SK-N-SH (cell line): ENCODE data around the gene EIF5. TPM values are rescaled to one million over a fixed set of nuclear protein-coding genes. Genes with fewer than 3 reads are reported as not detected.

Source experiments
- CTCF ChIA-PET: fragments of 300-600, 350-600 bp; formaldehyde crosslinking; extraction: SDS; loops from one replicate; lab custom pipeline; 2021; lab: Yijun Ruan, JAX
- POLR2A ChIA-PET: fragments of 350-600 bp; sonication (Branson Sonifier 250); formaldehyde crosslinking; extraction: SDS; loops from one replicate; lab custom pipeline; 2020; ENCODE audit warnings: antibody characterized with exemption, inconsistent platforms; lab: Yijun Ruan, JAX
- DNase-seq: peaks from one replicate; pipeline ENCODE4 v3.0.0; 2012
- H2AFZ ChIP-seq: fragments of 200-600 bp; sonication (generic); 2 replicates; pipeline ENCODE4 v1.8.1; 2016; ENCODE audit warnings: antibody characterized with exemption, mild to moderate bottlenecking, low read depth
- H3F3A ChIP-seq: fragments of 200-600 bp; sonication (generic); replicated peaks from 2 replicates; pipeline ENCODE3; 2016; ENCODE audit warnings: antibody characterized with exemption, mild to moderate bottlenecking; ENCODE audit not compliant: insufficient read depth
- H3K27ac ChIP-seq, 2 experiments: fragments of 200-500 bp in 1 of 2; fragments of 200-600 bp in 1 of 2; sonication (Bioruptor generic) in 1 of 2; sonication (generic), shearing (Covaris generic) in 1 of 2; 2 replicates each; pipeline versions ENCODE4 v1.5.1 to v1.6.1; 2014 to 2016; ENCODE audit warnings: low read depth in 2 of 2, inconsistent platforms in 1 of 2, low read length in 1 of 2, mild to moderate bottlenecking in 1 of 2, mixed read lengths in 1 of 2
- H3K27me3 ChIP-seq: fragments of 200-600 bp; sonication (generic), shearing (Covaris generic); 2 replicates; pipeline ENCODE4 v1.6.1; 2016; ENCODE audit warnings: mixed run types; ENCODE audit not compliant: insufficient read depth
- H3K36me3 ChIP-seq, 2 experiments: fragments of 200-500 bp in 1 of 2; fragments of 200-600 bp in 1 of 2; sonication (Bioruptor generic) in 1 of 2; sonication (generic) in 1 of 2; replicated peaks in 1 of 2; 2 replicates each; pipeline versions ENCODE3 to v1.5.1; 2014 to 2016; ENCODE audit warnings: low read length in 1 of 2, mild to moderate bottlenecking in 1 of 2; ENCODE audit not compliant: insufficient read depth in 2 of 2, control insufficient read depth in 1 of 2
- H3K4me1 ChIP-seq, 2 experiments: fragments of 200-500 bp in 1 of 2; fragments of 200-600 bp in 1 of 2; sonication (Bioruptor generic) in 1 of 2; sonication (generic), shearing (Covaris generic) in 1 of 2; 2 replicates each; pipeline versions ENCODE4 v1.5.1 to v1.6.1; 2014 to 2016; ENCODE audit warnings: low read depth in 1 of 2, low read length in 1 of 2, mixed run types in 1 of 2; ENCODE audit not compliant: insufficient read depth in 2 of 2, control insufficient read depth in 1 of 2
- H3K4me2 ChIP-seq: fragments of 200-600 bp; sonication (generic), shearing (Covaris generic); 2 replicates; pipeline ENCODE4 v1.6.1; 2017; ENCODE audit warnings: mixed run types
- H3K4me3 ChIP-seq, 2 experiments: fragments of 200-500 bp in 1 of 2; fragments of 200-600 bp in 1 of 2; sonication (Bioruptor generic) in 1 of 2; sonication (generic), shearing (Covaris generic) in 1 of 2; 2 replicates each; pipeline versions ENCODE4 v1.5.1 to v1.8.1; 2014 to 2016; ENCODE audit warnings: low read depth in 2 of 2, inconsistent platforms in 1 of 2, low read length in 1 of 2, mild to moderate bottlenecking in 1 of 2, mixed read lengths in 1 of 2, moderate library complexity in 1 of 2
- H3K79me2 ChIP-seq: fragments of 200-600 bp; sonication (generic); 2 replicates; pipeline ENCODE4 v1.8.1; 2017; ENCODE audit warnings: mild to moderate bottlenecking; ENCODE audit not compliant: insufficient read depth
- H3K9ac ChIP-seq: fragments of 200-600 bp; sonication (generic); 2 replicates; pipeline ENCODE4 v1.6.1; 2017; ENCODE audit warnings: mixed run types
- H3K9me2 ChIP-seq: fragments of 200-600 bp; sonication (generic); 2 replicates; pipeline ENCODE4 v1.6.1; 2017; ENCODE audit warnings: mixed run types
- H3K9me3 ChIP-seq: fragments of 200-600 bp; sonication (generic); 2 replicates; pipeline ENCODE4 v1.6.1; 2017; ENCODE audit warnings: mixed run types, mild to moderate bottlenecking, moderate library complexity
- H4K20me1 ChIP-seq: fragments of 200-600 bp; sonication (generic); 2 replicates; pipeline ENCODE4 v1.6.1; 2017; ENCODE audit warnings: mild to moderate bottlenecking, mixed run types; ENCODE audit not compliant: insufficient read depth
- EP300 ChIP-seq, 2 experiments: IDR thresholded peaks; 2 replicates each; pipeline versions ENCODE4 v1.4.0 to v1.6.1; 2012; ENCODE audit warnings: borderline replicate concordance in 1 of 2, low read depth in 1 of 2, low read length in 1 of 2
- GABPA ChIP-seq: IDR thresholded peaks from 2 replicates; pipeline ENCODE4 v1.4.0; 2012; ENCODE audit warnings: low read depth, mild to moderate bottlenecking
- JUND ChIP-seq: IDR thresholded peaks from 2 replicates; pipeline ENCODE4 v1.4.0; 2012
- MEF2A ChIP-seq: IDR thresholded peaks from 2 replicates; pipeline ENCODE4 v1.4.0; 2012; ENCODE audit warnings: low read depth, borderline replicate concordance
- NRF1 ChIP-seq: IDR thresholded peaks from 2 replicates; pipeline ENCODE4 v1.6.1; 2012; ENCODE audit warnings: low read depth, mild to moderate bottlenecking, low read length
- RAD21 ChIP-seq: IDR thresholded peaks from 2 replicates; pipeline ENCODE4 v1.6.1; 2012; ENCODE audit warnings: mild to moderate bottlenecking, low read length
- RCOR1 ChIP-seq: fragments of 150-350 bp; IDR thresholded peaks from 2 replicates; pipeline ENCODE4 v1.6.1; 2017; ENCODE audit warnings: antibody characterized with exemption, low read length
- TAF1 ChIP-seq: IDR thresholded peaks from 2 replicates; pipeline ENCODE4 v1.6.1; 2012; ENCODE audit warnings: low read depth, mild to moderate bottlenecking, low read length, moderate library complexity, borderline replicate concordance
- TEAD4 ChIP-seq: IDR thresholded peaks from 2 replicates; pipeline ENCODE4 v1.4.0; 2012; ENCODE audit warnings: mild to moderate bottlenecking, borderline replicate concordance; ENCODE audit not compliant: insufficient read depth
- YY1 ChIP-seq: IDR thresholded peaks from 2 replicates; pipeline ENCODE4 v1.4.0; 2012; ENCODE audit warnings: low read depth, mild to moderate bottlenecking
- ZBTB33 ChIP-seq: IDR thresholded peaks from 2 replicates; pipeline ENCODE4 v1.4.0; 2012; ENCODE audit warnings: low read depth, borderline replicate concordance
- WGBS: methylation state at CpG from one replicate; pipeline ENCODE4 v1.1.6; 2017; ENCODE audit warnings: low lambda C conversion rate; 5-methylcytosine and 5-hydroxymethylcytosine counted together
- polyA plus RNA-seq, 3 experiments: library from polyadenylated mRNA; depleted of rRNA; stranded (reverse); fragments of >200 nt; gene quantifications; 2 replicates each; pipeline ENCODE4 v1.2.3, GENCODE V29; 2012
- TF ChIP-seq, protein P1 (sequence below): IDR thresholded peaks from 2 replicates; pipeline ENCODE4 v1.4.0; 2012; ENCODE audit warnings: low read depth
- TF ChIP-seq, protein P2 (sequence below): fragments of 150-350 bp; IDR thresholded peaks from 2 replicates; pipeline ENCODE4 v1.6.1; 2016; ENCODE audit warnings: mild to moderate bottlenecking, low read depth, low read length
- TF ChIP-seq, protein P3 (sequence below): IDR thresholded peaks from 2 replicates; pipeline ENCODE4; 2012

EIF5 gene
- polyA plus RNA-seq, 1 of the 3 experiments (the other 2 are of a cell fraction) = 127 TPM

GRCh38 chr14:103286460-103286859 lies 47.6 kb upstream of the EIF5 start:
- H3K9me3 ChIP-seq = no peaks in the 10 kb centered on the region
- H3F3A ChIP-seq = no peaks in the 10 kb centered on the region
- H3K27ac ChIP-seq = no peak overlapping the region
- H3K79me2 ChIP-seq = no peaks in the 10 kb centered on the region
- no peak overlapping the region for H2AFZ ChIP-seq
- TF ChIP-seq YY1 (no peak), JUND (no peak), TAF1 (no peak), RCOR1 (no peak), NRF1 (no peak), RAD21 (no peak), TEAD4 (no peak), GABPA (no peak), ZBTB33 (no peak), EP300 (IDR thresholded peaks at IDR 0.05; ENCODE audit: borderline replicate concordance in 1 of 2, low read depth in 1 of 2, low read length in 1 of 2) (no peak), MEF2A (no peak)
- TF ChIP-seq, protein P1, sequence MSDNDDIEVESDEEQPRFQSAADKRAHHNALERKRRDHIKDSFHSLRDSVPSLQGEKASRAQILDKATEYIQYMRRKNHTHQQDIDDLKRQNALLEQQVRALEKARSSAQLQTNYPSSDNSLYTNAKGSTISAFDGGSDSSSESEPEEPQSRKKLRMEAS = no peak
- TF ChIP-seq, protein P2, sequence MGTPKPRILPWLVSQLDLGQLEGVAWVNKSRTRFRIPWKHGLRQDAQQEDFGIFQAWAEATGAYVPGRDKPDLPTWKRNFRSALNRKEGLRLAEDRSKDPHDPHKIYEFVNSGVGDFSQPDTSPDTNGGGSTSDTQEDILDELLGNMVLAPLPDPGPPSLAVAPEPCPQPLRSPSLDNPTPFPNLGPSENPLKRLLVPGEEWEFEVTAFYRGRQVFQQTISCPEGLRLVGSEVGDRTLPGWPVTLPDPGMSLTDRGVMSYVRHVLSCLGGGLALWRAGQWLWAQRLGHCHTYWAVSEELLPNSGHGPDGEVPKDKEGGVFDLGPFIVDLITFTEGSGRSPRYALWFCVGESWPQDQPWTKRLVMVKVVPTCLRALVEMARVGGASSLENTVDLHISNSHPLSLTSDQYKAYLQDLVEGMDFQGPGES = no peak
- TF ChIP-seq, protein P3, sequence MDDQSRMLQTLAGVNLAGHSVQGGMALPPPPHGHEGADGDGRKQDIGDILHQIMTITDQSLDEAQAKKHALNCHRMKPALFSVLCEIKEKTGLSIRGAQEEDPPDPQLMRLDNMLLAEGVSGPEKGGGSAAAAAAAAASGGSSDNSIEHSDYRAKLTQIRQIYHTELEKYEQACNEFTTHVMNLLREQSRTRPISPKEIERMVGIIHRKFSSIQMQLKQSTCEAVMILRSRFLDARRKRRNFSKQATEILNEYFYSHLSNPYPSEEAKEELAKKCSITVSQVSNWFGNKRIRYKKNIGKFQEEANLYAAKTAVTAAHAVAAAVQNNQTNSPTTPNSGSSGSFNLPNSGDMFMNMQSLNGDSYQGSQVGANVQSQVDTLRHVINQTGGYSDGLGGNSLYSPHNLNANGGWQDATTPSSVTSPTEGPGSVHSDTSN = no peak
- ChIA-PET CTCF (interaction anchor here (0.7 to 10.7 kb wide), 2 partner anchors 183 to 210 kb away, joined by 4 to 250 read pairs; no protein-coding TSS in a partner anchor), POLR2A (no interaction called here)
- 92% methylated on average over 1 of the region's 2 CpGs for WGBS
- H3K27me3 ChIP-seq = peaks cover 14% of the 10 kb centered on the region; the same call in 1 of the 2 replicates
- H3K9ac ChIP-seq = no peak overlapping the region
- DNase-seq = no peak
- H3K36me3 ChIP-seq = no peaks in the 10 kb centered on the region
- no peak overlapping the region for H3K4me2 ChIP-seq
- no peaks in the 10 kb centered on the region for H4K20me1 ChIP-seq
- no peaks in the 10 kb centered on the region for H3K9me2 ChIP-seq
- H3K4me3 ChIP-seq = no peak overlapping the region
- peaks cover 0 to 3% of the 10 kb centered on the region in 2 experiments; a peak in 1 of 4 replicates for H3K4me1 ChIP-seq
